Activated T-cell treated with anti-CD3 and anti-CD28 coated beads, Interleukin-2, amount 50 U/mL, for 24 hours (primary cell): ENCODE data around the gene KDR.

Experiments used
- DNase-seq: peaks from one replicate; pipeline ENCODE4 v3.0.0-alpha.2; 2020
- H3K27ac Mint-ChIP-seq: 2 replicates; pipeline ENCODE4 v1.8.0; 2020; ENCODE audit warnings: mild to moderate bottlenecking, mixed read lengths
- H3K27me3 Mint-ChIP-seq: 2 replicates; pipeline ENCODE4 v1.8.0; 2020; ENCODE audit warnings: mixed read lengths
- H3K36me3 Mint-ChIP-seq: 2 replicates; pipeline ENCODE4 v1.8.0; 2020; ENCODE audit warnings: low read depth, mixed read lengths
- H3K4me1 Mint-ChIP-seq: 2 replicates; pipeline ENCODE4 v1.8.0; 2020; ENCODE audit warnings: low read depth, mixed read lengths
- H3K4me3 Mint-ChIP-seq: 2 replicates; pipeline ENCODE4 v1.8.0; 2020; ENCODE audit warnings: mild to moderate bottlenecking, moderate library complexity, mixed read lengths
- H3K9me3 Mint-ChIP-seq: 2 replicates; pipeline ENCODE4 v1.8.0; 2020; ENCODE audit warnings: mixed read lengths

The KDR gene

GRCh38 chr4:55103224-55103623 lies 22.2 kb downstream of the KDR start:
- DNase-seq, result no peak
- H3K9me3 Mint-ChIP-seq, result no peaks in the 10 kb centered on the region
- no peaks in the 10 kb centered on the region for H3K27me3 Mint-ChIP-seq
- no peaks in the 10 kb centered on the region for H3K36me3 Mint-ChIP-seq
- no peaks in the 10 kb centered on the region for H3K4me1 Mint-ChIP-seq
- H3K27ac Mint-ChIP-seq, result no peak overlapping the region
- H3K4me3 Mint-ChIP-seq, result no peak overlapping the region

- Mint-ChIP-seq H3K27me3 (no peaks in the 10 kb centered on the region), H3K36me3 (no peaks in the 10 kb centered on the region), H3K4me1 (no peaks in the 10 kb centered on the region), H3K27ac (no peak overlapping the region), H3K9me3 (no peaks in the 10 kb centered on the region), H3K4me3 (no peak overlapping the region)
- no peak for DNase-seq
Measured at GRCh38 chr4:55099816-55100215, 25.6 kb downstream of the KDR start.

DNA sequence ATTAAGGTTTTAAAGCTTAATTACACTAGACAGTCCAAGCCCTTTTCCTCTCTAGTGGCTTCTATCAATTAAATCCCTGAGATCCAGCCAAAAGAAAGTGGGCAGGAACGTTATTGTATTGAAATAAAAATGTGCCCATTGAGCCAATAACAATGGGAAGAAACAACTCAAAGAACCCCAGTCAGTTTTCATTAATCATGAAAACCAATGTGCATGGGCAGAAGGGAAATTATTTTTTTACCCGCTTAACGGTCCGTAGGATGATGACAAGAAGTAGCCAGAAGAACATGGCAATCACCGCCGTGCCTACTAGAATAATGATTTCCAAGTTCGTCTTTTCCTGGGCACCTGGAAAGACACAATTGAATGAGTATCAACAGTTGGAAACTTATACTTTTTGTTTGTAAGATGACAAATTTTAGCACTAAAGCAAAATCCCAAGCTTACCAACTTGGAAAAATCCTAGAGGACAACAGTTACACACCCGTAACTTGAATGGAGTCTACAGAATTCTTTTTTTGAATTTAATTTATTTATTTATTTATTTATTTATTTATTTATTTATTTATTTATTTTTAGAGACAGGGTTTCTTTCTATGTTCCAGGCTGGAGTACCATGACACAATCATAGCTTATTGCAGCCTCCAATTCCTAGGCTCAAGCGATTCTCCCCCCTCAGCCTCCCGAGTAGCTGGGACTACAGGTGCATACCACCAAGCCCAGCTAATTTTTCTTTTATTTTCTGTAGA lies 26.8 kb downstream of the KDR start:
- Mint-ChIP-seq H3K9me3 (no peaks in the 10 kb centered on the region), H3K4me1 (no peaks in the 10 kb centered on the region), H3K4me3 (no peak overlapping the region), H3K27me3 (no peaks in the 10 kb centered on the region), H3K36me3 (no peaks in the 10 kb centered on the region), H3K27ac (no peak overlapping the region)
- DNase-seq, result no peak

DNA sequence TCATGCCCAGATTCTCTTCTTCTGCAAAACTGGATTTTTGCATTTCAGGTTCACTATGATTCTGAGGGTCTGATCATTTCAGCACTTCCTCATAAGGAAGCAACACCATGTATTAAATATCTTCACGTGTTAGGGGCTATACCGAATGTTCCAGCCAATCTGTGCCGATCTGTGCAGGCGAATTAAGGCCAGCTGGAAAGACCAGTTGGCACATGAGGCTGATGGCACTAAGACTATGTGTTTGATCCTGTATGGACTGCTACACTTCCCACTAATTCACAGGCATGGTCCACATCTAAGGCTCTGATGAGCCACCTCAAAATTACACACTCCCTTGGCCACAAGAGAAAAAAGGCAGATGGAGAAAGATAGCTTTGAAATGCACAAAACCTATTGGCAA lies 28.8 kb downstream of the KDR start:
- Mint-ChIP-seq H3K9me3 (no peaks in the 10 kb centered on the region), H3K36me3 (no peaks in the 10 kb centered on the region), H3K4me1 (no peaks in the 10 kb centered on the region), H3K27me3 (no peaks in the 10 kb centered on the region), H3K27ac (no peak overlapping the region), H3K4me3 (no peak overlapping the region)
- no peak for DNase-seq

DNA sequence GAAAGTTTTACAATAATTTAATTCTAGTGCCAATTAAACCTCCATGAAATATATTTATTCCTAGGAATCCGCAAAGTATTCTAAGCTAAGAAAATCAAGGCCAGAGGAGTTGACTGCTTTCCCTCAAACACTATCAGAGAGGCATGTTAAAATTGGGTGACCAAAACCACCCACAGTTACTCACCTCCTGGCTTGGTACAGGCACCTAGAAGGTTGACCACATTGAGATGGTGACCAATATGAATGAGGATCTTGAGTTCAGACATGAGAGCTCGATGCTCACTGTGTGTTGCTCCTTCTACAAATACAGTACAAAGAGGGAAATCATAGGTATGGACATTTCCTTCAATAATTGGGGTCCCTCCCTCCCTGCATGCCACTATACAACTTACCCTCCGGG lies 29.4 kb downstream of the KDR start:
- no peaks in the 10 kb centered on the region for H3K27me3 Mint-ChIP-seq
- no peak overlapping the region for H3K4me3 Mint-ChIP-seq
- H3K9me3 Mint-ChIP-seq, result no peaks in the 10 kb centered on the region
- no peaks in the 10 kb centered on the region for H3K4me1 Mint-ChIP-seq
- no peak overlapping the region for H3K27ac Mint-ChIP-seq
- no peaks in the 10 kb centered on the region for H3K36me3 Mint-ChIP-seq
- no peak for DNase-seq

- Mint-ChIP-seq H3K36me3 (no peaks in the 10 kb centered on the region), H3K9me3 (no peaks in the 10 kb centered on the region), H3K27me3 (no peaks in the 10 kb centered on the region), H3K27ac (no peak overlapping the region), H3K4me3 (no peak overlapping the region), H3K4me1 (peaks cover 1% of the 10 kb centered on the region)
- no peak for DNase-seq
Measured at GRCh38 chr4:55092504-55092903, 32.9 kb downstream of the KDR start.

DNA sequence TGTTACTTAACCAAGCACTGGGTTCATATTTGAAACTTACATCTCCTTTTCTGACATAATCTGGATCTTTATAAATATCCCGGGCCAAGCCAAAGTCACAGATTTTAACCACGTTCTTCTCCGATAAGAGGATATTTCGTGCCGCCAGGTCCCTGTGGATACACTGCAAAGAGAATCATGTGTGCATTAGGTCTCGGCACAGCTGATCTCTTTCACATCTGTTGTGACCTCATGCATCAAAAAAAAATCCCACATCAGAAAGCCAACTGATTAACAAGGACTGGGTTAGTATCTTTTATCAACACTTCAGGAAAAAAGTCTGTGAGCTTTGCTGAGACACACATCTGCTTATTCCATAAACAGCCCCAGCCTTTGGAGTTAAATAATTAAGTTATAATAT lies 35.5 kb downstream of the KDR start:
- Mint-ChIP-seq H3K27ac (no peak overlapping the region), H3K9me3 (no peaks in the 10 kb centered on the region), H3K36me3 (no peaks in the 10 kb centered on the region), H3K4me1 (peaks cover 1% of the 10 kb centered on the region), H3K27me3 (peaks cover 3% of the 10 kb centered on the region), H3K4me3 (no peak overlapping the region)
- DNase-seq, result no peak

DNA sequence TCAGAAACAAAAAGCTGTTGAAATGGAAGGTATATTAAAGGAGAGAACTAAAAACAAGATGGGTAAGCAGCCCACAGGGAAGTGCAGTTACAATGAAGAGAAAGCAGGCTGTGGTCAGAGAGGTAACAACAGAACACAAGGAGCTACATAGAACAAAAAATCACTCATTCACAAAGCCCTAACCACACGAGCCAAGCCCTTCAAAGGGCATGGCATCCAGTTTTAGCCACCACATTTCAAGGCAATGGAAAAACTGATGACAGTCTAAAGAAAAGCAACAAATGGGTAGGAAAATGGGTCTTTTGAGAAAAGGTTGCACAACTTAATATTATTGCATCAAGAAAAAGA lies 37.5 kb downstream of the KDR start:
- peaks cover 15% of the 10 kb centered on the region for H3K27me3 Mint-ChIP-seq
- no peak overlapping the region for H3K27ac Mint-ChIP-seq
- H3K36me3 Mint-ChIP-seq, result no peaks in the 10 kb centered on the region
- no peaks in the 10 kb centered on the region for H3K9me3 Mint-ChIP-seq
- peaks cover 1% of the 10 kb centered on the region for H3K4me1 Mint-ChIP-seq
- H3K4me3 Mint-ChIP-seq, result no peak overlapping the region
- no peak for DNase-seq

GRCh38 chr4:55087009-55087912 lies 38.1 kb downstream of the KDR start:
- no peaks in the 10 kb centered on the region for H3K36me3 Mint-ChIP-seq
- DNase-seq, result no peak
- no peak overlapping the region for H3K4me3 Mint-ChIP-seq
- peaks cover 1% of the 10 kb centered on the region for H3K4me1 Mint-ChIP-seq
- H3K27me3 Mint-ChIP-seq, result peaks cover 20% of the 10 kb centered on the region
- no peak overlapping the region for H3K27ac Mint-ChIP-seq
- H3K9me3 Mint-ChIP-seq, result no peaks in the 10 kb centered on the region

- H3K9me3 Mint-ChIP-seq, result no peaks in the 10 kb centered on the region
- no peaks in the 10 kb centered on the region for H3K36me3 Mint-ChIP-seq
- no peak overlapping the region for H3K27ac Mint-ChIP-seq
- peaks cover 1% of the 10 kb centered on the region for H3K4me1 Mint-ChIP-seq
- DNase-seq, result no peak
- H3K4me3 Mint-ChIP-seq, result no peak overlapping the region
- peaks cover 23% of the 10 kb centered on the region for H3K27me3 Mint-ChIP-seq
Measured at GRCh38 chr4:55086578-55086977, 38.8 kb downstream of the KDR start.

DNA sequence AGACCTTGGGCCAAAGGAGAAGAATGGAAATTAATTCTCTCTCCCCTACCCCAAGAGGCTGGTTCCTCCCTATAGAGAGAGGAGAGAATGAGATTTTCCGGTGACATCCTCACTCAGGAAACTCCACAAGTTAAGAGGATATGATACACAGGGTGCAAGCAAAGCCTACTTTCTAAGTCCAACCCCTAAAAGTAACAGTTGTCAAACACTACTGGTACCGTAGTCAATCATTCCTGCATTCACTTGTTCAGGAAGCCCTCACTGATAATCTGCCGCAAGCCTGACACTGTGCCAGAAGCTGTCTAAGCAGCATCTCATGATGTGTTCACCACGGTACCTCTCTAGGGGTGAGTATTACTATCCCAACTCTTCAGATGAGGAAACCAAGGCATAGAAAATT lies 41.7 kb downstream of the KDR start:
- Mint-ChIP-seq H3K27ac (no peak overlapping the region), H3K4me3 (no peak overlapping the region), H3K36me3 (no peaks in the 10 kb centered on the region), H3K9me3 (no peaks in the 10 kb centered on the region), H3K4me1 (peaks cover 1% of the 10 kb centered on the region), H3K27me3 (peaks cover 35% of the 10 kb centered on the region)
- DNase-seq, result no peak

DNA sequence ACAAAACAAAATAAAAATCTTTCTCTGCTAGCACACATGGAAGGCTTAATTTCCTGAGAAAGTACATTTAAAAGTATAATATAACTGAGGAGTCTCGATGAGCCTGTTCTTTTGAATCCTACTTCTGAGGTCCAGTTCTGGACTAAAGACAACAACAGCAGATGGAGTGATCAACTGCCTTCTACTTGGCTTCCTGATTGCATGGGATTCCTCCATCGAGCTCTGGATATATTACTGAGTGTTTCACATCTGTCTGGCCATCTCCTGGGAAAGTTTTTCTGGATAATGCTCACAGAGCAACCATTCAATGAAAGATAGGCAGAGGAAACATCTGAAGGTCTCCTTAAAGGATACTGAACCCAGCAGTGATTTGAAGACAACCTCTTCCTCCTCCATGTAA lies 42.6 kb downstream of the KDR start:
- DNase-seq, result no peak
- H3K27me3 Mint-ChIP-seq, result peaks cover 35% of the 10 kb centered on the region
- no peak overlapping the region for H3K4me3 Mint-ChIP-seq
- H3K27ac Mint-ChIP-seq, result no peak overlapping the region
- H3K4me1 Mint-ChIP-seq, result peaks cover 1% of the 10 kb centered on the region
- no peaks in the 10 kb centered on the region for H3K36me3 Mint-ChIP-seq
- H3K9me3 Mint-ChIP-seq, result no peaks in the 10 kb centered on the region

DNA sequence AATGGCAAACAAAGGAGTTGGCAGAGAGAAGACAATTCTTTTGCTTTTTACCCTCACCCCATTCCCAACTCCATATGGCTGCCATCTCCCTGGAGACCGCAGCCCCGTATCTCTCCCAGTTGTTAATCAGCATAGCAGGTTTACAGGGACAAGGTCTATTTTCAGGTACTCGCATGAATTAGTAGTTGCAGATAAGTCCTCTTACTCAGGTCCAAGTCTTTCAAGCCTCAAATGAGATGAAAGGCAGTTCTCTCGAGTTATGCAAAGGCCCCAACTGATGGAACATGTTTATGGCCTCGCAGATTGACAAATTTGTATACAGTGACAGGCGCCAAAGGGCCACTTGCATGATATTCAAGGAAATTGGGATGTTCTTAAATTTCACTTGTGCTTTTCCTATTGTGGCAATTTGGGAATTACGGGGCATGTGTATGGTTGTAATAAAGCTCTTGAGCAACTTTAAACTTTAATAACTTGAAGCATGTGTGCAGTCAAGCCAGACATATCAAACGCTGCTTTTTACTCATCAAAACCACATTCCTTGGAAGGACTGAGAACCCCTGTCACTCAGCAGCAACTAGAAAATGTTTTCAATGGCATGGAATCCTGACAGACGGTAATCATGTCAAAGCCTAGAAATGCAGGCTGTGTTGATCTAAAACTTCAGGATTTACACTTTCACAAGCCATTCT lies 45.1 kb downstream of the KDR start:
- peaks cover 32% of the 10 kb centered on the region for H3K27me3 Mint-ChIP-seq
- H3K4me3 Mint-ChIP-seq, result no peak overlapping the region
- no peaks in the 10 kb centered on the region for H3K9me3 Mint-ChIP-seq
- H3K27ac Mint-ChIP-seq, result no peak overlapping the region
- H3K4me1 Mint-ChIP-seq, result peaks cover 10% of the 10 kb centered on the region
- no peak for DNase-seq
- no peaks in the 10 kb centered on the region for H3K36me3 Mint-ChIP-seq

GRCh38 chr4:55079451-55080173 lies 45.8 kb downstream of the KDR start:
- DNase-seq, result no peak
- no peak overlapping the region for H3K27ac Mint-ChIP-seq
- no peak overlapping the region for H3K4me3 Mint-ChIP-seq
- H3K36me3 Mint-ChIP-seq, result no peaks in the 10 kb centered on the region
- no peaks in the 10 kb centered on the region for H3K9me3 Mint-ChIP-seq
- H3K27me3 Mint-ChIP-seq, result peaks cover 32% of the 10 kb centered on the region
- H3K4me1 Mint-ChIP-seq, result peaks cover 10% of the 10 kb centered on the region
